HEK293 (cell line): ENCODE results near the gene LSM2.
A peak's percentile ranks its signal among the peaks of the same experiment; 100 is the strongest.

Source experiments
- GLI2 ChIP-seq: fragments of 450-650 bp; formaldehyde crosslinking; IDR thresholded peaks from 2 replicates; pipeline ENCODE4; 2017; ENCODE audit warnings: missing biosample characterization, missing genetic modification characterization, low read depth, borderline replicate concordance
- GLI4 ChIP-seq: fragments of 450-650 bp; formaldehyde crosslinking; IDR thresholded peaks from 2 replicates; pipeline ENCODE4 v1.5.1; 2016; ENCODE audit warnings: missing biosample characterization, missing genetic modification characterization
- KLF16 ChIP-seq: fragments of 450-650 bp; formaldehyde crosslinking; IDR thresholded peaks from 2 replicates; pipeline ENCODE4 v1.5.1; 2017; ENCODE audit warnings: missing biosample characterization, missing genetic modification characterization
- SALL2 ChIP-seq: fragments of 450-650 bp; formaldehyde crosslinking; IDR thresholded peaks from 2 replicates; pipeline ENCODE4 v1.5.0; 2017; ENCODE audit warnings: missing biosample characterization, mild to moderate bottlenecking, missing genetic modification characterization, borderline replicate concordance
- SCRT1 ChIP-seq: fragments of 450-650 bp; formaldehyde crosslinking; IDR thresholded peaks from 2 replicates; pipeline ENCODE4 v1.5.1; 2016; ENCODE audit warnings: missing biosample characterization, missing genetic modification characterization, borderline replicate concordance
- SP7 ChIP-seq: fragments of 450-650 bp; formaldehyde crosslinking; IDR thresholded peaks from 2 replicates; pipeline ENCODE4 v1.5.1; 2016; ENCODE audit warnings: missing biosample characterization, missing genetic modification characterization
- TRIM28 ChIP-seq: IDR thresholded peaks from 2 replicates; pipeline ENCODE4 v1.6.1; 2011; ENCODE audit warnings: low read length, control low read depth, borderline replicate concordance
- YY2 ChIP-seq: fragments of 450-650 bp; formaldehyde crosslinking; IDR thresholded peaks from 2 replicates; pipeline ENCODE4 v1.5.1; 2016; ENCODE audit warnings: missing biosample characterization, missing genetic modification characterization
- ZBTB8A ChIP-seq: fragments of 450-650 bp; formaldehyde crosslinking; IDR thresholded peaks from 2 replicates; pipeline ENCODE4 v1.5.1; 2016; ENCODE audit warnings: missing biosample characterization, missing genetic modification characterization
- ZFP69B ChIP-seq: fragments of 450-650 bp; formaldehyde crosslinking; IDR thresholded peaks from 2 replicates; pipeline ENCODE4 v1.5.1; 2016; ENCODE audit warnings: missing biosample characterization, missing genetic modification characterization
- ZIC2 ChIP-seq: fragments of 450-650 bp; formaldehyde crosslinking; IDR thresholded peaks from 2 replicates; pipeline ENCODE4 v1.5.1; 2016; ENCODE audit warnings: missing biosample characterization, missing genetic modification characterization
- ZNF10 ChIP-seq: fragments of 450-650 bp; formaldehyde crosslinking; IDR thresholded peaks from 2 replicates; pipeline ENCODE4 v1.5.1; 2017; ENCODE audit warnings: missing biosample characterization, missing genetic modification characterization
- ZNF169 ChIP-seq: fragments of 450-650 bp; formaldehyde crosslinking; IDR thresholded peaks from 2 replicates; pipeline ENCODE4 v1.5.1; 2016; ENCODE audit warnings: missing biosample characterization, missing genetic modification characterization
- ZNF211 ChIP-seq: fragments of 450-650 bp; formaldehyde crosslinking; IDR thresholded peaks from 2 replicates; pipeline ENCODE4 v1.5.1; 2016; ENCODE audit warnings: low read depth, missing biosample characterization, missing genetic modification characterization
- ZNF221 ChIP-seq: fragments of 450-650 bp; formaldehyde crosslinking; IDR thresholded peaks from 2 replicates; pipeline ENCODE4 v1.5.1; 2017; ENCODE audit warnings: missing biosample characterization, missing genetic modification characterization, borderline replicate concordance
- ZNF23 ChIP-seq: fragments of 450-650 bp; formaldehyde crosslinking; IDR thresholded peaks from 2 replicates; pipeline ENCODE4 v1.5.1; 2016; ENCODE audit warnings: missing biosample characterization, missing genetic modification characterization, borderline replicate concordance
- ZNF239 ChIP-seq: fragments of 450-650 bp; formaldehyde crosslinking; IDR thresholded peaks from 2 replicates; pipeline ENCODE4 v1.5.1; 2016; ENCODE audit warnings: missing biosample characterization, missing genetic modification characterization
- ZNF350 ChIP-seq: fragments of 450-650 bp; formaldehyde crosslinking; IDR thresholded peaks from 2 replicates; pipeline ENCODE4 v1.5.0; 2017; ENCODE audit warnings: missing biosample characterization, mild to moderate bottlenecking, missing genetic modification characterization
- ZNF37A ChIP-seq: fragments of 450-650 bp; IDR thresholded peaks from 2 replicates; pipeline ENCODE4 v1.5.1; 2018; ENCODE audit warnings: missing biosample characterization, missing genetic modification characterization
- ZNF449 ChIP-seq: fragments of 450-650 bp; formaldehyde crosslinking; IDR thresholded peaks from 2 replicates; pipeline ENCODE4 v1.5.1; 2017; ENCODE audit warnings: missing biosample characterization, mild to moderate bottlenecking, missing genetic modification characterization, moderate library complexity
- ZNF510 ChIP-seq: fragments of 450-650 bp; formaldehyde crosslinking; IDR thresholded peaks from 2 replicates; pipeline ENCODE4 v1.5.1; 2018; ENCODE audit warnings: mild to moderate bottlenecking, missing genetic modification characterization, missing biosample characterization; ENCODE audit not compliant: insufficient replicate concordance
- ZNF514 ChIP-seq: fragments of 450-650 bp; formaldehyde crosslinking; IDR thresholded peaks from 2 replicates; pipeline ENCODE4 v1.5.1; 2016; ENCODE audit warnings: missing biosample characterization, missing genetic modification characterization
- ZNF600 ChIP-seq: fragments of 450-650 bp; formaldehyde crosslinking; IDR thresholded peaks from 2 replicates; pipeline ENCODE4 v1.5.1; 2016; ENCODE audit warnings: missing biosample characterization, missing genetic modification characterization
- ZNF629 ChIP-seq: fragments of 450-650 bp; formaldehyde crosslinking; IDR thresholded peaks from 2 replicates; pipeline ENCODE4 v1.5.1; 2017; ENCODE audit warnings: missing biosample characterization, missing genetic modification characterization
- ZNF645 ChIP-seq: fragments of 450-650 bp; formaldehyde crosslinking; IDR thresholded peaks from 2 replicates; pipeline ENCODE4; 2016; ENCODE audit warnings: missing biosample characterization, missing genetic modification characterization
- ZNF692 ChIP-seq: fragments of 450-650 bp; formaldehyde crosslinking; IDR thresholded peaks from 2 replicates; pipeline ENCODE4 v1.5.1; 2016; ENCODE audit warnings: missing biosample characterization, missing genetic modification characterization
- ZNF776 ChIP-seq: fragments of 450-650 bp; formaldehyde crosslinking; IDR thresholded peaks from 2 replicates; pipeline ENCODE4 v1.5.0; 2017; ENCODE audit warnings: missing biosample characterization, missing genetic modification characterization, borderline replicate concordance
- ZXDB ChIP-seq: fragments of 450-650 bp; formaldehyde crosslinking; IDR thresholded peaks from 2 replicates; pipeline ENCODE4 v1.5.1; 2016; ENCODE audit warnings: missing biosample characterization, missing genetic modification characterization
- TF ChIP-seq, protein P1 (sequence below): fragments of 450-650 bp; formaldehyde crosslinking; IDR thresholded peaks from 2 replicates; pipeline ENCODE4 v1.5.1; 2017; ENCODE audit warnings: missing biosample characterization, missing genetic modification characterization
- TF ChIP-seq, protein P2 (sequence below): fragments of 450-650 bp; formaldehyde crosslinking; IDR thresholded peaks from 2 replicates; pipeline ENCODE4 v1.5.1; 2016; ENCODE audit warnings: missing biosample characterization, missing genetic modification characterization
- TF ChIP-seq, protein P3 (sequence below): sonication (generic); formaldehyde crosslinking; IDR thresholded peaks from 2 replicates; pipeline ENCODE4 v1.8.1; 2022; ENCODE audit warnings: mild to moderate bottlenecking, moderate library complexity, missing genetic modification reagents
- TF ChIP-seq, protein P4 (sequence below): fragments of 450-650 bp; formaldehyde crosslinking; IDR thresholded peaks from 2 replicates; pipeline ENCODE4 v1.5.1; 2016; ENCODE audit warnings: missing biosample characterization, missing genetic modification characterization

The LSM2 gene

DNA sequence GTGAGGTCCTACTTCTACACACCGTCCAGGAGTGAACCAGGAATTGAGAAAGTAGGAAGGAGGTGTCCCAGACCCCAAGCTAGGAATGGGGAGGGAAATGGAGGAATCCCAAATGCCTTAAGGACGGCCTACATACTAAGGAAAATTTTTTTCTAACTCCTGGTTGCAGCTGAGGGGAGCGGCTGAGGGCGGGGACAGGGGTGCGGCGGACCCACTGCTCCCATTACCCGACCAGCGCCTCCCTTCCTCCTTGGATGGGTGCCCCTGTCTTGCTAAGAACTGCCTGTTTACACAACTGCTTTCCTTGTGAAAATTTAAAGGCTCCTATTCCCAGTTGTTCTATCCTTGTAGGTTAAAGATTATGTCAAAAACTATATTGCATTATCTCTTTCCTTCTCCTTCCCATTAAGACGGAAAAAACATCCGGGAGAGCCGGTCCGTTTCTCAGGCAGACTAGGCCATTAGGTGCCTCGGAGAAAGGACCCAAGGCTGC lies 20.1 kb upstream of the LSM2 start (continued):
- TF ChIP-seq, protein P1, sequence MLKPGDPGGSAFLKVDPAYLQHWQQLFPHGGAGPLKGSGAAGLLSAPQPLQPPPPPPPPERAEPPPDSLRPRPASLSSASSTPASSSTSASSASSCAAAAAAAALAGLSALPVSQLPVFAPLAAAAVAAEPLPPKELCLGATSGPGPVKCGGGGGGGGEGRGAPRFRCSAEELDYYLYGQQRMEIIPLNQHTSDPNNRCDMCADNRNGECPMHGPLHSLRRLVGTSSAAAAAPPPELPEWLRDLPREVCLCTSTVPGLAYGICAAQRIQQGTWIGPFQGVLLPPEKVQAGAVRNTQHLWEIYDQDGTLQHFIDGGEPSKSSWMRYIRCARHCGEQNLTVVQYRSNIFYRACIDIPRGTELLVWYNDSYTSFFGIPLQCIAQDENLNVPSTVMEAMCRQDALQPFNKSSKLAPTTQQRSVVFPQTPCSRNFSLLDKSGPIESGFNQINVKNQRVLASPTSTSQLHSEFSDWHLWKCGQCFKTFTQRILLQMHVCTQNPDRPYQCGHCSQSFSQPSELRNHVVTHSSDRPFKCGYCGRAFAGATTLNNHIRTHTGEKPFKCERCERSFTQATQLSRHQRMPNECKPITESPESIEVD (tag by site-specific recombination), result no peak
- TF ChIP-seq ZNF23 (tag by site-specific recombination) (no peak), ZNF449 (tag by site-specific recombination) (0 out of 2 replicates have a peak, but pooled peaks have one; percentile 22), ZNF692 (tag by site-specific recombination) (peak; percentile 86), ZIC2 (tag by site-specific recombination) (no peak), GLI2 (tag by site-specific recombination) (no peak), ZNF169 (tag by site-specific recombination) (no peak), ZNF510 (tag by site-specific recombination) (no peak), ZBTB8A (no peak; the same call in 1 of the 2 replicates), SCRT1 (tag by site-specific recombination) (no peak), ZNF600 (tag by site-specific recombination) (no peak), ZNF239 (tag by site-specific recombination) (no peak), SP7 (peak; percentile 45), ZNF776 (tag by site-specific recombination) (no peak), ZNF221 (tag by site-specific recombination) (no peak), ZNF37A (tag by site-specific recombination) (no peak), ZNF629 (tag by site-specific recombination) (peak; percentile 55), YY2 (tag by site-specific recombination) (peak; percentile 45; the same call in 1 of the 2 replicates), TRIM28 (no peak), ZNF10 (no peak), ZXDB (tag by site-specific recombination) (peak; percentile 57), ZFP69B (tag by site-specific recombination) (peak; percentile 81), ZNF514 (tag by site-specific recombination) (no peak), ZNF211 (tag by site-specific recombination) (no peak), KLF16 (peak; percentile 56; the same call in 1 of the 2 replicates), SALL2 (no peak), GLI4 (tag by site-specific recombination) (no peak), ZNF645 (no peak), ZNF350 (tag by site-specific recombination) (no peak)
- TF ChIP-seq, protein P2, sequence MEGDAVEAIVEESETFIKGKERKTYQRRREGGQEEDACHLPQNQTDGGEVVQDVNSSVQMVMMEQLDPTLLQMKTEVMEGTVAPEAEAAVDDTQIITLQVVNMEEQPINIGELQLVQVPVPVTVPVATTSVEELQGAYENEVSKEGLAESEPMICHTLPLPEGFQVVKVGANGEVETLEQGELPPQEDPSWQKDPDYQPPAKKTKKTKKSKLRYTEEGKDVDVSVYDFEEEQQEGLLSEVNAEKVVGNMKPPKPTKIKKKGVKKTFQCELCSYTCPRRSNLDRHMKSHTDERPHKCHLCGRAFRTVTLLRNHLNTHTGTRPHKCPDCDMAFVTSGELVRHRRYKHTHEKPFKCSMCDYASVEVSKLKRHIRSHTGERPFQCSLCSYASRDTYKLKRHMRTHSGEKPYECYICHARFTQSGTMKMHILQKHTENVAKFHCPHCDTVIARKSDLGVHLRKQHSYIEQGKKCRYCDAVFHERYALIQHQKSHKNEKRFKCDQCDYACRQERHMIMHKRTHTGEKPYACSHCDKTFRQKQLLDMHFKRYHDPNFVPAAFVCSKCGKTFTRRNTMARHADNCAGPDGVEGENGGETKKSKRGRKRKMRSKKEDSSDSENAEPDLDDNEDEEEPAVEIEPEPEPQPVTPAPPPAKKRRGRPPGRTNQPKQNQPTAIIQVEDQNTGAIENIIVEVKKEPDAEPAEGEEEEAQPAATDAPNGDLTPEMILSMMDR, result peak; percentile 18; the same call in 1 of the 2 replicates
- TF ChIP-seq, protein P3, sequence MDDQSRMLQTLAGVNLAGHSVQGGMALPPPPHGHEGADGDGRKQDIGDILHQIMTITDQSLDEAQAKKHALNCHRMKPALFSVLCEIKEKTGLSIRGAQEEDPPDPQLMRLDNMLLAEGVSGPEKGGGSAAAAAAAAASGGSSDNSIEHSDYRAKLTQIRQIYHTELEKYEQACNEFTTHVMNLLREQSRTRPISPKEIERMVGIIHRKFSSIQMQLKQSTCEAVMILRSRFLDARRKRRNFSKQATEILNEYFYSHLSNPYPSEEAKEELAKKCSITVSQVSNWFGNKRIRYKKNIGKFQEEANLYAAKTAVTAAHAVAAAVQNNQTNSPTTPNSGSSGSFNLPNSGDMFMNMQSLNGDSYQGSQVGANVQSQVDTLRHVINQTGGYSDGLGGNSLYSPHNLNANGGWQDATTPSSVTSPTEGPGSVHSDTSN (CRISPR knock-in tag), result no peak
- TF ChIP-seq, protein P4, sequence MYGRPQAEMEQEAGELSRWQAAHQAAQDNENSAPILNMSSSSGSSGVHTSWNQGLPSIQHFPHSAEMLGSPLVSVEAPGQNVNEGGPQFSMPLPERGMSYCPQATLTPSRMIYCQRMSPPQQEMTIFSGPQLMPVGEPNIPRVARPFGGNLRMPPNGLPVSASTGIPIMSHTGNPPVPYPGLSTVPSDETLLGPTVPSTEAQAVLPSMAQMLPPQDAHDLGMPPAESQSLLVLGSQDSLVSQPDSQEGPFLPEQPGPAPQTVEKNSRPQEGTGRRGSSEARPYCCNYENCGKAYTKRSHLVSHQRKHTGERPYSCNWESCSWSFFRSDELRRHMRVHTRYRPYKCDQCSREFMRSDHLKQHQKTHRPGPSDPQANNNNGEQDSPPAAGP (tag by site-specific recombination), result peak; percentile 81; the same call in 1 of the 2 replicates
